Articular chondrocyte of knee joint (primary cell): ENCODE measurements around the gene MAPKAPK2. TPM values are rescaled to one million over a fixed set of nuclear protein-coding genes. Genes with fewer than 3 reads are reported as not detected.

Experiments used
- small RNA-seq: library from RNA; depleted of rRNA; stranded (forward); fragments of <200 nt; gene quantifications from one replicate; pipeline ENCODE3, GENCODE V24; 2012
- total RNA-seq: library from RNA; depleted of rRNA; stranded (reverse); fragments of >200 nt; gene quantifications from 2 replicates; pipeline ENCODE4 v1.2.3, GENCODE V29; 2012

Gene MAPKAPK2
- 37.7 and 45.3 TPM in 2 replicates for total RNA-seq

GRCh38 chr1:206684478-206685333 lies at the start of gene MAPKAPK2:
Gene MAPKAPK2, plus strand, starts transcription at chr1:206684905. Its CDS starts 325 bp downstream, at chr1:206685230.

GRCh38 chr1:206635080-206635977 lies 49.4 kb upstream of the MAPKAPK2 start, which contains the start of gene DYRK3:
Gene DYRK3, plus strand, starts transcription at chr1:206635536. Its CDS starts 168 bp downstream, at chr1:206635704.

GRCh38 chr1:206770531-206771337 lies 86.0 kb downstream of the MAPKAPK2 start, which contains the start of gene IL19:
Gene IL19, plus strand, starts transcription at chr1:206770773. Its CDS starts 65,890 bp downstream, at chr1:206836663.

GRCh38 chr1:206772243-206772937 lies 87.7 kb downstream of the MAPKAPK2 start, which contains the start of gene IL10:
Gene IL10, minus strand, starts transcription at chr1:206772494. Its CDS starts 59 bp downstream, at chr1:206772435.

Small RNA genes lying within 50 kb of the gene (small RNA-seq; reads per million reads assigned to genes)
- gene RF00019, result not detected

Other genes with a start within 250 kb of the MAPKAPK2 start
- 17.2 and 18.6 TPM in 2 replicates for gene IKBKE, start 214.4 kb upstream of the MAPKAPK2 start, total RNA-seq
- gene RASSF5, start 177.4 kb upstream of the MAPKAPK2 start, total RNA-seq, result 2.6 and 2.9 TPM in 2 replicates
- 42.2 and 48.9 TPM in 2 replicates for gene EIF2D, start 72.4 kb upstream of the MAPKAPK2 start, total RNA-seq
- gene DYRK3, start 49.4 kb upstream of the MAPKAPK2 start, total RNA-seq, result 45.1 and 46.4 TPM in 2 replicates
- gene IL19, start 85.9 kb downstream of the MAPKAPK2 start, total RNA-seq, result not detected in 2 replicates
- 0.26 and 0.54 TPM in 2 replicates for gene IL10, start 87.6 kb downstream of the MAPKAPK2 start, total RNA-seq
- gene IL20, start 180.7 kb downstream of the MAPKAPK2 start, total RNA-seq, result not detected in 2 replicates
- not detected in 2 replicates for gene IL24, start 212.5 kb downstream of the MAPKAPK2 start, total RNA-seq
- gene FCMR, start 237.0 kb downstream of the MAPKAPK2 start, total RNA-seq, result 0.65 TPM in 1 of 2 replicates, not detected in the other